ENCODE data around the gene COG1.

COG1 gene

DNA sequence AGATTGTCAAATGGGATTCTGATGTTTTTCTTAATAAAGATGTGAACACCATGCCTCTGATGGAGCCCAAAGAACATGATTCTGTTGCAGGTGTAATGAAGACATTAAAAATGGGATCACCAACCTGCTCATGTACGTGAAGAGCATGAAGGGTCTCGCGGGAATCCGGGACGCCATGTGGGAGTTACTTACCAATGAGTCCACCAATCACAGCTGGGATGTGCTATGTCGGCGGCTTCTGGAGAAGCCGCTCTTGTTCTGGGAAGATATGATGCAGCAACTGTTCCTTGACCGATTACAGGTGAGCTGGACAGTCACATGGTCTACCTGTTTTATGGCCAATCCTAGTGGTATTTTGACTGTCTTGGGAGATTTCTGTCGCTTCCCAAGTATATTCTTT lies 7.6 kb downstream of the COG1 start:
- peaks cover 43% of the 10 kb centered on the region for H3K36me3 ChIP-seq (ENCODE audit: insufficient read depth, low read length)
- no peak overlapping the region for H3K9ac ChIP-seq (ENCODE audit: low read depth, low read length)
- no peaks in the 10 kb centered on the region for H3K9me3 ChIP-seq (ENCODE audit: control insufficient read depth, insufficient read depth, low read length)
- H3K4me1 ChIP-seq (ENCODE audit: insufficient read depth, low read length): no peaks in the 10 kb centered on the region

DNA sequence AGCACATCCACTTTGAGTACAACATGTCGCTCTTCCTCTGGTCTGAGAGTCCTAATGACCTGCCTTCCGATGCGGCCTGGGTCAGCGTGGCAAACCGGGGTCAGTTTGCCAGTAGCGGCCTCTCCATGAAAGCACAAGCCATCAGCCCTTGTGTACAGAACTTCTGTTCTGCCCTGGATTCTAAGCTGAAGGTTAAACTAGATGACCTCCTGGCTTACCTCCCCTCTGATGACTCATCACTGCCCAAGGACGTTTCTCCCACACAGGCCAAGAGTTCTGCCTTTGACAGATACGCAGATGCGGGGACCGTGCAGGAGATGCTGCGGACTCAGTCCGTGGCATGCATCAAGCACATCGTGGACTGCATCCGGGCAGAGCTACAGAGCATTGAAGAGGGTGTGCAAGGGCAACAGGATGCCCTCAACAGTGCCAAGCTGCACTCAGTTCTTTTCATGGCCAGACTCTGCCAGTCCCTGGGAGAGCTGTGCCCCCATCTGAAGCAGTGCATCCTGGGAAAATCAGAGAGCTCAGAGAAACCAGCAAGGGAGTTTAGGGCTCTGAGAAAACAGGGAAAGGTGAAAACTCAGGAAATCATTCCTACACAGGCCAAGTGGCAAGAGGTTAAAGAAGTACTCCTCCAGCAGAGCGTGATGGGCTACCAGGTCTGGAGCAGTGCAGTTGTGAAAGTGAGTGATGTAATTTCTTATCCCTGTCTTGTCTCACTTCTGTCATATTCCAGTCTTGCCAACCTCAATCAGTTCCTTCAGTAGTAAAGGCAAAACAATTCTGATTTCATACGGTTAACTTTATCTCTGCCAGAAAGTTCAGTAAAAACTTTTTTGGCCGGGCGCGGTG lies 8.6 kb downstream of the COG1 start:
- H3K9ac ChIP-seq (ENCODE audit: low read depth, low read length): no peak overlapping the region
- peaks cover 52% of the 10 kb centered on the region for H3K36me3 ChIP-seq (ENCODE audit: insufficient read depth, low read length)
- H3K9me3 ChIP-seq (ENCODE audit: control insufficient read depth, insufficient read depth, low read length): no peaks in the 10 kb centered on the region
- H3K4me1 ChIP-seq (ENCODE audit: insufficient read depth, low read length): no peaks in the 10 kb centered on the region

DNA sequence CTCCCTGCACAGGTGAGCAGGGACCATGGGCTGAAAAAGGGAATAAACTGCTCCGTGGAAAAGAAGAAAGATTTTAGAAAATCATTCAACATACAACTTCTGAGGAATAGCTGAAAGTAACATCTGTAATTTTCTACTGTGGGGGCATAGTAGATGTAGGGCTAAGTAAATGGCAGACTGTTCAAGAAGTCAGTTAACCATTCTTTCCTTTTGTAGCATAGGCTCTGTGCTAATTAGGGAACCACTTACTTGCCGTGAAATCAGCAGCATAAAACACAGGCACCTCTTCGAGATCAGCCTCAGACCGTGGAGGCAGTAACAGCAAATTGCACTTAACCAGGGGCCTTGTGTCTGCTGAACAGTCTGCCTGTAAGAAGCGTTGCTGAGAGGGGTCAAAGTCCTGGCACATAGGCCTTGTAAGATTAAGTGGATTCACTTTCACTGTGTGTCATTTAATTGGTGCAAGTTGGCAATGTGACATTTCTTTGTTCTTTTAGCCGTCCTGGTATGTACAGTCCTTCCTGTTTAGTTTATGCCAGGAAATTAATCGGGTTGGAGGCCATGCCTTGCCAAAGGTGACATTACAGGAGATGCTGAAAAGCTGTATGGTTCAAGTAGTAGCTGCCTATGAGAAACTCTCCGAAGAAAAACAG lies 10.4 kb downstream of the COG1 start:
- H3K9me3 ChIP-seq (ENCODE audit: control insufficient read depth, insufficient read depth, low read length): no peaks in the 10 kb centered on the region
- no peak overlapping the region for H3K9ac ChIP-seq (ENCODE audit: low read depth, low read length)
- H3K4me1 ChIP-seq (ENCODE audit: insufficient read depth, low read length): no peaks in the 10 kb centered on the region
- H3K36me3 ChIP-seq (ENCODE audit: insufficient read depth, low read length): peaks cover 56% of the 10 kb centered on the region

DNA sequence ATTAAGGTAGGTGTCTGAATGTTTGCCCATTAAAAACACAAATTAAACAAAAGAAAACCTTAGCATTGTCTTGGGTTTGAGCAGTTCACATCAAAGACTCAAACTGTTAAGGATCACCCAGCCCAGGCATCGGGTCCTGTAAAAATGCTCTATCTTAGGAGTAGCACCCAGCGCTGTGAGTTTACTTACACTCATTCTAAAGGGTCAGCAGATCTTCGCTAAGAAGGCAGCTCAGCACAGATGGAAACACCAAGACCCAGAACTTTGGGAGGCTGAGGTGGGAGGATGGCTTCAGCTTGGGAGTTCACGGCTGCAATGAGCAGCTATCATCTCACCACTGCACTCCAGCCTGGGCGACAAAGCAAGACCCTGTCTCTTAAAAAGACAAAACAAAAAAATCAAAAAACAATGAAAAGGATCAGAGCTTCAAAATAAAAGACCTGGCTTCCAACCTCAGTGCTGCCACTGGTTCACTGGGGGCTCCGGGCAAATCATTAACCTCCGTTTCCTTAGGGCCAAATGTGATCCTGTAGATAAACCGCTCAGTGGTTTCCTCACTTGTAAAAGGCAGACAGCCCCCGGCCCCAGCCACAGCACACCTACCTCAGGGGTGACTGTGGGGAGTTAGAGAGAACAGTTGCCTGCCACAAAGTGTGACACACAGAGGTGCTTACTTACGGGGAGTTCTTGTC lies 11.1 kb downstream of the COG1 start:
- Histone ChIP-seq H3K36me3 (ENCODE audit: insufficient read depth, low read length) (peaks cover 59% of the 10 kb centered on the region), H3K9ac (ENCODE audit: low read depth, low read length) (no peak overlapping the region)

DNA sequence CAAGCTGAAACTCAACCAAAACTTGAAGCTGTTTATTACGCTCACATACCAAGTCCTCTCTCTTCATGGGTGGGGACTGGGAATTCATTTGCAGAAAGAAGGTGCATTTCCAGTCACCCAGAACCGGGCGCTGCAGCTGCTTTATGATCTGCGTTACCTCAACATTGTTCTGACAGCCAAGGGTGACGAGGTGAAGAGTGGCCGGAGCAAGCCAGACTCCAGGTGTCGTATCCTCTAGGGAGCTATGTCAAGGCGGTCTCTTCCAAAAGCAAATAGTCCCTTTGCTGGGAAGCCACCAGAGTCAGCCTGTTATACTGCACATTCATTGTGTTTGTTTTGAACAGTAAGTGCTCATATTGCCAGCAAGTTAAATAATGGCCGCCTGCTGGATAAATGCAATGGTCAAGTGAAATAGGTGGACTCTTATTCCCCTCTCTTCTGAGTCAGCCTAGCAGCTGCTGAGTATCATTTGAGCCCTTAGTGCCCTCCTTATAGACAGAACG lies 12.7 kb downstream of the COG1 start:
- H3K9ac ChIP-seq (ENCODE audit: low read depth, low read length): no peak overlapping the region
- no peaks in the 10 kb centered on the region for H3K4me1 ChIP-seq (ENCODE audit: insufficient read depth, low read length)
- no peaks in the 10 kb centered on the region for H3K9me3 ChIP-seq (ENCODE audit: control insufficient read depth, insufficient read depth, low read length)
- peaks cover 68% of the 10 kb centered on the region for H3K36me3 ChIP-seq (ENCODE audit: insufficient read depth, low read length)

More for the DNA sequence above, 11.1 kb downstream of the COG1 start:
- no peaks in the 10 kb centered on the region for H3K9me3 ChIP-seq (ENCODE audit: control insufficient read depth, insufficient read depth, low read length)
- no peaks in the 10 kb centered on the region for H3K4me1 ChIP-seq (ENCODE audit: insufficient read depth, low read length)

DNA sequence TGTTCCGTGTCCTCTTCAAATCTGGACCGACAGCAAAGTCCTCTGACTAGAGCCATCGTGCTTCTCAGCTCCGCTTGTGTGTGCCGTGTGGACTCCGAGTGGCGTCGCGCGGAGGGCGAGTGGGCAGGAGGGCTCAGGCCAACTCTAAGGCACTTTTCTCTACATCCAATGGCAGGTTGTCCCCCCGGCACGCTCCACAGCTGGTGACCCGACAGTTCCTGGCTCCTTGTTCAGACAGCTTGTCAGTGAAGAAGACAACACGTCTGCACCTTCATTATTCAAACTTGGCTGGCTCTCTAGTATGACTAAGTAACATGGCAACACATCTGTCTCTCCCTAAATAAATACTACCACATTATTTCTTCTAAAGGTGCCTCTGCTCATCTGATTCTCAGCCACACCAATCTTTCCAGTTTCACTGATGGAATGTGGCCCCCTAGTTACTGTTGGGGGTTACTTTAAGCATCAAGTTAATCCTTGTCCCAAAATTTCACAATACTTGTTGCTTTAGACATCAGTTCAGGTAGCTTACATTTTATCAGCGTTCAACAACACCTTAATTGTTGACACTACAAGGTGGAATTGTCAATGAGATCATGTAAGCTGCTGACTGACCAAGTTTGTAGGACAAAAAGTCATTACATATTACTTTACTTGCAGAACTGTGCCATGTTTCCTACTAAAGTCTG lies 15.4 kb downstream of the COG1 start:
- Histone ChIP-seq H3K36me3 (ENCODE audit: insufficient read depth, low read length) (peaks cover 49% of the 10 kb centered on the region), H3K9me3 (ENCODE audit: control insufficient read depth, insufficient read depth, low read length) (no peaks in the 10 kb centered on the region), H3K4me1 (ENCODE audit: insufficient read depth, low read length) (no peaks in the 10 kb centered on the region), H3K9ac (ENCODE audit: low read depth, low read length) (no peak overlapping the region)

DNA sequence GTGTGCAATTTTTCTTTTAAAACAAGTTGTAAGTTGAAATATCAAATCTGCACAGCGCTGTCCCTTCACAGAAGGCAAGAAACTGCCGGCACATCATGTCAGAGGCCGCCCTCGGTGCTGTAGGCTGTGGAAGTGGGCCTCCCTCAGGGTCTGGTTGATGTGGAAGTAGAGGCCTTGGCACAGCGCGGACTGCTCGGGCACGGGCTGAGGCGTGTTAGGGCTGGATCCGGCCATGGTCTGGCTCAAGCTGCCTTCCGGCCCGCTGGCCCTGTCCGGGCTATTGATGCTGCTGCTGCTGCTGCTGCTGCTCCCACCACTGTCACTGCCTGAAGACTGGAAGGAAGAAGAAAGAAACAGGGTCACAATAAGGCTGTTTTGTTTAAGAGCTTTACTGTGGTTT lies 16.6 kb downstream of the COG1 start:
- Histone ChIP-seq H3K9me3 (ENCODE audit: control insufficient read depth, insufficient read depth, low read length) (no peaks in the 10 kb centered on the region), H3K4me1 (ENCODE audit: insufficient read depth, low read length) (no peaks in the 10 kb centered on the region), H3K9ac (ENCODE audit: low read depth, low read length) (no peak overlapping the region), H3K36me3 (ENCODE audit: insufficient read depth, low read length) (peaks cover 44% of the 10 kb centered on the region)

DNA sequence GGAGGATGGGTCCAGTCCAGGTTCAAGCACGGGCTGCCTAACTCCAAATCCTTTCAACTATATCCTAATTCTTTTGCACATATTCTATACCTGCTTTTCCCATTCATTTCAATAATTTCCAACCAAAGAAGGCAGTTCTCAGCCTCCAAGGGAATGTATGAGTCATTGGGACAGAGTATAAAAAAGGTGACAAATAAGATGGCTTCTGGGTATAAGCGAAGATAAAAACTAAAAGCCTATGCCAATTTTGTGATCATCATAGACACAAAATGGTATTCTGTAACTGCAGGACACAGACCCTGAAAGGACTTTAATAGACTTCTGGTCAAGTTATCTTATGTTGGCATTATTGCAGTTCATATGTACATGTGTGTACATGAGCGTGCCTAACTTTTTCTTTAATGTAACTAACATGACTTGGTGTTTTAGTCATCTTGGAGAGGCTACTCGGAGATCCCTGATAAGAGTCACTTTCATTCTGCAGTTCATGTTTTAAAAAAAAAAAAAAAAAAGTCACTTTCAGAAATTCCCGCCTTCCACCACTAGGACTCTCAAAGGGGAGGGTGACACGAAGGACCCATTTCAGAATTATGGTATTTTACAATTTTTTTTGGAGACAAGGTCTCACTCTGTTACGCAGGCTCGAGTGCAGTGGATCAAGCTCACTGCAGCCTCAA lies 17.3 kb downstream of the COG1 start:
- peaks cover 42% of the 10 kb centered on the region for H3K36me3 ChIP-seq (ENCODE audit: insufficient read depth, low read length)
- no peak overlapping the region for H3K9ac ChIP-seq (ENCODE audit: low read depth, low read length)
- no peaks in the 10 kb centered on the region for H3K9me3 ChIP-seq (ENCODE audit: control insufficient read depth, insufficient read depth, low read length)
- H3K4me1 ChIP-seq (ENCODE audit: insufficient read depth, low read length): no peaks in the 10 kb centered on the region

DNA sequence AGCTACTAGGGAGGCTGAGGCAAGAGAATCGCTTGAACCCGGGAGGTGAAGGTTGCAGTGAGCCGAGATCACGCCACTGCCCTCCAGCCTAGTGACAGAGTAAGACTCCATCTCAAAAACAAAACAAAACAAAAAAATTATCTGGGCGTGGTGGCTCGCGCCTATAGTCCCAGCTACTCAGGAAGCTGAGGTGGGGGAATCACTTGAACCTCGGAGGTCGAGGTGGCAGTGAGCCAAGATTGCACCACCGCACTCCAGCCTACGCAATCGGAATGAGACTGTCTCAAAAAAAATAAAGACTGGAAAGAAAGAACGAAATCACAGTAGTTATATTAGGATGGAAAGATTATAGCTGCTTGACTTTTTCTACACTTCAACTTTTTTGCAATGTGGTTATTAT lies 18.9 kb downstream of the COG1 start:
- peaks cover 27% of the 10 kb centered on the region for H3K36me3 ChIP-seq (ENCODE audit: insufficient read depth, low read length)
- H3K9ac ChIP-seq (ENCODE audit: low read depth, low read length): no peak overlapping the region
- H3K4me1 ChIP-seq (ENCODE audit: insufficient read depth, low read length): no peaks in the 10 kb centered on the region
- H3K9me3 ChIP-seq (ENCODE audit: control insufficient read depth, insufficient read depth, low read length): no peaks in the 10 kb centered on the region

DNA sequence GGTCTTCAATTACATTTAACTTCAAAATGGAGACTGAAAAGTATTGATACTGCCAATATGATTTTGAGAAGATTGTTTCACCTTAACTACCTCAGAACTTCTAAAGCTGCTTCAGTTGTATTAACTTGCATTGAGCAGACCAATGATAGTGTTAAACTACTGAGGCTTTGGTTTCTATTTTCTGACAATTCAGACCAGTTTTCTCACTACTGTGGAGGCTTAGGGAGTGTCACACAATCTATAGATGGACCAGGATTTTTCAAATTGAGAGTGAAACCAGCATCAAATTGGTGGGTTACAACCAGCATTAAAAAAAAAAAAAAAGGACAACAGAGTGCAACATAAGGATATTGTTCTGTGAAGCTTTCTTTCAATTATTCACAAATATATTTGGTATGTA lies 21.2 kb downstream of the COG1 start:
- Histone ChIP-seq H3K9me3 (ENCODE audit: control insufficient read depth, insufficient read depth, low read length) (no peaks in the 10 kb centered on the region), H3K4me1 (ENCODE audit: insufficient read depth, low read length) (no peaks in the 10 kb centered on the region), H3K9ac (ENCODE audit: low read depth, low read length) (no peak overlapping the region), H3K36me3 (ENCODE audit: insufficient read depth, low read length) (peaks cover 9% of the 10 kb centered on the region)

DNA sequence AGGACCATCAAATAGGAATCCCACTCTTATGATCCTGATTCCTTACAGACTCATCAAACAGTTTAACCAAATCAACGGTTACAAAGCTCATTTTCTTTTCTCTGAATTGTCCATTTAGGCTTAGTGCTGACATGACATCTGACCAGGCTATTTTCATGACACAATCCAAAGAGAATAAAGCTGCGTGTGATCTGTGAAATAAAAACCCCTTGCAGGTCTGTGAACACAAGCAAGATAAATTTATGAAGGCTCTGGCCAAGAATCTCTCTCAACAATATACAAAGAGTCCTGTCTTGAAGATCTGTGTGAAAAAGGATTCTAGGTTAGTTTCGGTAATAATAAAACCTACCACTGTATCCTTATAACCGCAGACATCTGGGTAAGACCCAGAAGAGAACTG lies 22.0 kb downstream of the COG1 start:
- Histone ChIP-seq H3K4me1 (ENCODE audit: insufficient read depth, low read length) (no peaks in the 10 kb centered on the region), H3K9me3 (ENCODE audit: control insufficient read depth, insufficient read depth, low read length) (no peaks in the 10 kb centered on the region), H3K9ac (ENCODE audit: low read depth, low read length) (no peak overlapping the region), H3K36me3 (ENCODE audit: insufficient read depth, low read length) (peaks cover 4% of the 10 kb centered on the region; the same call in 1 of the 2 replicates)

DNA sequence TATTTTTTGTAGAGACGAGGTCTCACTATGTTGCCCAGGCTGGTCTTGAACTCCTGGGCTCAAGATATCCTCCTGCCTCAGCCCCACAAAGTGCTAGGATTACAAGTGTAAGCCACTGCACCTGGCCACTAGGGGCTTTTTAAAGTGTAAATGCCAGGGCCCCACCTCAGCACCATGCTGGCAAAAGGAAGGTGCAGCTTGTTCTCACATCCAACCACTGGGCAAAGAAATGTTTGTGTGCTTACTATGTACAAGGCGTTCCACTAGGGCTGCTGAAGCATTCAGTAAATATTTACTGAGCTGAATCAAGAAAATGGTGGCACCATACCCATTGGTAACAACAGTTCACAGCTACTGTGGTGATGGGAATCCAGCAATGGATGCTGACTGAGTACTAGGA lies 22.6 kb downstream of the COG1 start:
- H3K9me3 ChIP-seq (ENCODE audit: control insufficient read depth, insufficient read depth, low read length): no peaks in the 10 kb centered on the region
- no peaks in the 10 kb centered on the region for H3K36me3 ChIP-seq (ENCODE audit: insufficient read depth, low read length)
- H3K4me1 ChIP-seq (ENCODE audit: insufficient read depth, low read length): no peaks in the 10 kb centered on the region
- no peak overlapping the region for H3K9ac ChIP-seq (ENCODE audit: low read depth, low read length)

DNA sequence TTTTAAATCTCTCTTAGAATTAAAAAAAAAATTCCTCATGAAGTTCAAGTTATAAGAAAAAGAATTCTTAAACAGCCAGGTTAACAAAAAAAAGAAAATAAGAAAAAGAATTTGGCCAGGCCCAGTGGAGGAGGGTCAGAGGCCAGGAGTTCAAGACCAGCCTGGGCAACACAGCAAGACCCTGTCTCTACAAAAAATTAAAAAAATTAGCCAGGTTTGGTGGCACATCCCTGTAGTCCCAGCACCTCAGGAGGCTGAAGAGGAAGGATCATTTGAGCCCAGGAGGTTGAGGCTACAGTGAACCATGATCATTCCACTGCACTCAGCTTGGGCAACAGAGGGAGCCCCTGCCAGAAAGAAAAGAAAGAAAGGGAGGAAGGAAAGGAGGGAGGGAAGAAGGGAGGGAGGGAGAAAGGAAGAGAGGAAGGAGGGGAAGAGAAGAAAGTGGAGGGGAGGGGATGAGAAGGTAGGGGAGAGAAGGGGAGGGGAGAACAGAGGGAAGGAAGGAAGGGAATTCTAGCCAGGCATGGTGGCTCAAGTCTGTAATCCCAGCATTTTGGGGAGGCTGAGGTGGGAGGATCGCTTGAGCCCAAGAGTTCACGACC lies 30.9 kb downstream of the COG1 start:
- Histone ChIP-seq H3K4me1 (ENCODE audit: insufficient read depth, low read length) (peaks cover 31% of the 10 kb centered on the region), H3K9ac (ENCODE audit: low read depth, low read length) (no peak overlapping the region), H3K36me3 (ENCODE audit: insufficient read depth, low read length) (no peaks in the 10 kb centered on the region), H3K9me3 (ENCODE audit: control insufficient read depth, insufficient read depth, low read length) (no peaks in the 10 kb centered on the region)

All from ES-I3 (cell line).